ENCODE data around the gene PRORP.

GRCh38 chr14:35140718-35141581 is 18.6 kb downstream of the PRORP start:
- TF ChIP-seq, protein P1, sequence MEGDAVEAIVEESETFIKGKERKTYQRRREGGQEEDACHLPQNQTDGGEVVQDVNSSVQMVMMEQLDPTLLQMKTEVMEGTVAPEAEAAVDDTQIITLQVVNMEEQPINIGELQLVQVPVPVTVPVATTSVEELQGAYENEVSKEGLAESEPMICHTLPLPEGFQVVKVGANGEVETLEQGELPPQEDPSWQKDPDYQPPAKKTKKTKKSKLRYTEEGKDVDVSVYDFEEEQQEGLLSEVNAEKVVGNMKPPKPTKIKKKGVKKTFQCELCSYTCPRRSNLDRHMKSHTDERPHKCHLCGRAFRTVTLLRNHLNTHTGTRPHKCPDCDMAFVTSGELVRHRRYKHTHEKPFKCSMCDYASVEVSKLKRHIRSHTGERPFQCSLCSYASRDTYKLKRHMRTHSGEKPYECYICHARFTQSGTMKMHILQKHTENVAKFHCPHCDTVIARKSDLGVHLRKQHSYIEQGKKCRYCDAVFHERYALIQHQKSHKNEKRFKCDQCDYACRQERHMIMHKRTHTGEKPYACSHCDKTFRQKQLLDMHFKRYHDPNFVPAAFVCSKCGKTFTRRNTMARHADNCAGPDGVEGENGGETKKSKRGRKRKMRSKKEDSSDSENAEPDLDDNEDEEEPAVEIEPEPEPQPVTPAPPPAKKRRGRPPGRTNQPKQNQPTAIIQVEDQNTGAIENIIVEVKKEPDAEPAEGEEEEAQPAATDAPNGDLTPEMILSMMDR (IDR thresholded peaks at IDR 0.05): peak in 3 of 4 donors; percentile 55 to 68 (median 58)
- no peak for TF ChIP-seq POLR2A (IDR thresholded peaks at IDR 0.05)

Measured in right lobe of liver (tissue), 4 donors.